ENCODE measurements around the gene C1QBP.

The C1QBP gene

GRCh38 chr17:5399767-5400166 lies 39.2 kb downstream of the C1QBP start:
- in situ Hi-C loops (cut with HindIII; ENCODE audit: low pct_unique_long_range_greater_than_20kb, low sequenced_read_pairs), result no loop called here
- no peak for TF ChIP-seq JUND (IDR thresholded peaks at IDR 0.05; ENCODE audit: low read depth)
- no peak for DNase-seq (ENCODE audit: low read depth in 1 of 2, low spot score in 1 of 2)

- no peak for DNase-seq (ENCODE audit: low read depth in 1 of 2, low spot score in 1 of 2)
- TF ChIP-seq JUND (IDR thresholded peaks at IDR 0.05; ENCODE audit: low read depth), result no peak
- in situ Hi-C loops (cut with HindIII; ENCODE audit: low pct_unique_long_range_greater_than_20kb, low sequenced_read_pairs), result no loop called here
These were observed 42.3 kb downstream of the C1QBP start for GRCh38 chr17:5396612-5397011.

GRCh38 chr17:5391678-5392077 lies 47.3 kb downstream of the C1QBP start:
- in situ Hi-C loops (cut with HindIII; ENCODE audit: low pct_unique_long_range_greater_than_20kb, low sequenced_read_pairs), result no loop called here
- TF ChIP-seq JUND (IDR thresholded peaks at IDR 0.05; ENCODE audit: low read depth), result no peak
- DNase-seq (ENCODE audit: low read depth in 1 of 2, low spot score in 1 of 2), result no peak
